Activated CD4-positive, CD25-positive, alpha-beta regulatory T cell treated with anti-CD3 and anti-CD28 coated beads, Interleukin-2, amount 50 U/mL, for 16 hours (primary cell): ENCODE data around the gene BUD13.
"Not testable (repeated sequence)": the region's sequence is repeated elsewhere in the genome, so short reads cannot be mapped to it uniquely, and the experiment has no call there.

Experiments
- DNase-seq: peaks from one replicate; pipeline ENCODE4 v3.0.0-alpha.2; 2020; ENCODE audit warnings: low read depth, low spot score

The BUD13 gene

GRCh38 chr11:116792144-116792868 lies 19.5 kb upstream of the BUD13 start:
- no peak for DNase-seq

GRCh38 chr11:116791813-116792143 lies 19.0 kb upstream of the BUD13 start, which contains the start of gene APOA5:
APOA5 (minus strand) TSS chr11:116791879; CDS start chr11:116791860, 19 bp downstream.
- DNase-seq: no peak

- DNase-seq: peak; percentile 39
Measured at GRCh38 chr11:116791002-116791812, 18.4 kb upstream of the BUD13 start.

- DNase-seq: no peak
Measured at GRCh38 chr11:116790167-116791001, 17.6 kb upstream of the BUD13 start.

GRCh38 chr11:116788975-116789374 lies 16.2 kb upstream of the BUD13 start:
- no peak for DNase-seq

- DNase-seq: no peak
Measured at GRCh38 chr11:116788534-116788933, 15.7 kb upstream of the BUD13 start.

- DNase-seq: peak; percentile 66
Measured at GRCh38 chr11:116787786-116788486, 15.1 kb upstream of the BUD13 start, which contains the start of gene ZPR1. ZPR1 (minus strand) TSS chr11:116788023; CDS start chr11:116787990, 33 bp downstream.

GRCh38 chr11:116787436-116787785 lies 14.6 kb upstream of the BUD13 start:
- DNase-seq: no peak

GRCh38 chr11:116786966-116787365 lies 14.2 kb upstream of the BUD13 start:
- no peak for DNase-seq

GRCh38 chr11:116786326-116786725 lies 13.5 kb upstream of the BUD13 start:
- no peak for DNase-seq

GRCh38 chr11:116782728-116783127 lies 9.9 kb upstream of the BUD13 start:
- no peak for DNase-seq

GRCh38 chr11:116778556-116778955 lies 5.8 kb upstream of the BUD13 start:
- DNase-seq: no peak

- DNase-seq: no peak
Measured at GRCh38 chr11:116777056-116777455, 4.3 kb upstream of the BUD13 start.

GRCh38 chr11:116776522-116776984 lies 3.8 kb upstream of the BUD13 start:
- DNase-seq: no peak

- DNase-seq: no peak
Measured at GRCh38 chr11:116775975-116776374, 3.2 kb upstream of the BUD13 start.

GRCh38 chr11:116774661-116775060 lies 1.9 kb upstream of the BUD13 start:
- DNase-seq: no peak

GRCh38 chr11:116773203-116774097 lies 663 bp upstream of the BUD13 start:
- DNase-seq: no peak

- no peak for DNase-seq
Measured at GRCh38 chr11:116771935-116772334, 852 bp downstream of the BUD13 start.

- DNase-seq: no peak
Measured at GRCh38 chr11:116762132-116762531, 10.7 kb downstream of the BUD13 start.

GRCh38 chr11:116756044-116756443 lies 16.7 kb downstream of the BUD13 start:
- not testable (repeated sequence) for DNase-seq
